HG02870 (cell line): ENCODE results near the gene HCN2.
"Not testable (repeated sequence)": the region's sequence is repeated elsewhere in the genome, so short reads cannot be mapped to it uniquely, and the experiment has no call there.

Source experiments
- ATAC-seq: cut with Tn5 transposase; IDR thresholded peaks from one replicate; pipeline ENCODE4 v1.9.1; 2021; ENCODE audit warnings: mild to moderate bottlenecking, moderate library complexity; ENCODE audit not compliant: unreplicated experiment

HCN2 gene

DNA sequence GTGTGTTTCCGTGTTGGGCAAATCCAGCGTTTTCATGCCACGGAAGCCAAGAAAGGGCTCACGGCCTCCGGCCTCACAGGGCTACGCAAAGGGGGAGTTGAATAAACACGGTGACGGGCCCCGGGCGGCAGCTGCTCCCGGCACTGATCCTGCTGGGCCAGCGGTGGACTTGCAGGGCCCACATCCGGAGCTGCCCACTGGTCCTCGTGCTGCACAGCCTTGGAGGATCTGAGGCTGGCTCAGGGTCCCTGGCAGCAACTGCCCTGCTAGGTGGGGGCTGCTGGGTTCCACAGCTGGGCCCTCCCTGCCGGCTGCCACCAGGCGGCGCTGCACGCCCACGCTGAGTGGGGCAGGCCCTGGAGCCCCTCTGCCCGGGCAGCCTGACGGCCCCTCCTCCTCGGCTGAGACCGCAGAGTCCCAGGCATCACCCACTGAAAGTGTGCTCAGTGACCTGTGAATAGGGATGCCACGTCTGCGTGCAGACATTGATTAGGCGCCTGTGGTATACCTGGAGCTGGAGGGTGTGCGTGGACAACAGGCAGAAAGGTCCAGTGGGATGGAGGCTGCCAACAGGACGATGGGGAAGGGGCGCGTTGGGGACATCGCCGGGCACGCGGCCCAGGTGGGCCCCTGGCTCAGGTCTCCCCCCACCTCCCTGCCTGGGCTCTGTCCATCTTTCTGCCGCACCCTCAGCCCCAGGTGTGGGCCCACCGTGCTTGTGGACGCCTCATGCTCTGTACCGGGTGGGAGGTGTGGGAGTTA is 5.3 kb upstream of the HCN2 start:
- no peak for ATAC-seq

GRCh38 chr19:585146-585545 is 4.5 kb upstream of the HCN2 start:
- ATAC-seq: not testable (repeated sequence)

GRCh38 chr19:585551-586110 is 4.0 kb upstream of the HCN2 start:
- ATAC-seq: no peak

- ATAC-seq: no peak
These were observed 1.5 kb upstream of the HCN2 start for GRCh38 chr19:588093-588740.

- ATAC-seq: no peak
These were observed 664 bp upstream of the HCN2 start for GRCh38 chr19:588741-589692.

- ATAC-seq: no peak
These were observed 690 bp downstream of the HCN2 start for GRCh38 chr19:590396-590745.

GRCh38 chr19:590750-591098 is 1.0 kb downstream of the HCN2 start:
- ATAC-seq: no peak

DNA sequence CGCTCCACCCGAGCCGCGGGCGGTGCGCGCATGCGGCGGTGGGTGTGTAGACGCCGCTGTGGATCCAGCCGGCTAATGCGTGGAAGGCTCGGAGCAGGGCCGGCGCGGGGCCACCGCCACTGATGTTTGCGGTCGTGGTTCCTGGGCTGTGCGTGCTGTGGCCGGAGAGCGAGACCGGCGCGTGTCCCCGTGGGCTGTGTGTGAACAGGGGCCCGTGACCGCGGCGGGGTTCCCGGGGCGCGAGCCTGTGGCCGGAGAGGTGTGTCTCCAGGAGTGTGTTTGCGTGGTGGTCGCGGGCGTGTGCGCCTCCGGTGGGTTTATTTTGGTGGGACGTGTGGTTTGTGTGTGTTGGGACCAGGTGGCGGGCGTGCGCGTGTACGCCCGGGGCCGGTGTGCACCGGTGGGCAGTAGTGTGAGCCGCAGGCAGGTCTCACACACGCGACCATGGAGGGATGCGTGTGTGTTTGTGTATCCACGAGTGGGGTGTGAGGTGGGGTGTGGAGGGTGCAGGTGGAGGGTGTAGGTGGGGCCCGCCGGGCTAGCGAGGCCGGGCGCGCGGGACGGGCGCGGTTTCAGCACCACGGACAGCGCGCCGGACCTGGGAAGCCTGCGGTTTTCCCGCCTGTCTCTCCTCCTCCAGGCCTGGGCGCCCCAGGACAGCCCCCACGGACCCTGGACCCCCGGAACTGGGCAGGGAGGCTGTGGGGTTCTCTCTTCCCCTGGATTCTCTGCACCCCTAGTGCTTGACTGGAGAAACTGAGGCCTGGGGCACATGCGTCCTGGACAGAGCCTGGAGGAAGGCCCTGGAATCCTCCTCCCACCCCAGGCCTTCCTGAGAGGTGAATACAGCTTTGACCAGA is 1.6 kb downstream of the HCN2 start:
- no peak for ATAC-seq

DNA sequence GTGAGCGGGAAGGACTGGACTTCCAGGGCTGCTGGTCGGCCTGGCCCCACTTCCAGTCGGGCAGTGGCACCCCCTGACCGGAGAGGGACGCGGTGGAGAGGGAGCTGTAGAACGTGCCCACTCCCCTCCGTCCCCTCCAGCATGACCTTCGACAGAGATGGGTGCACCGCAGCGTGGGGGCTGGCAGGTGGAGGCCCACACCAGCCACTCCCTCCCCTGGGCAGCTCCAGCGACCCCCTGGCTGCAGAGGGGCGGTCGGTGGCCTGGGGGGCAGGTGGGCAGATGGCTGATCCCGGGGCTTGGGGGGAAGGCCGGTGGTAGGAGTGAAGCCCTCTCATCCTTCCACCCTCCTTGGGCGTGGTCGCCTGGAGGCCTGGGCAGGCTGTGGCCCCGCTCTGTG is 2.4 kb downstream of the HCN2 start:
- no peak for ATAC-seq

- ATAC-seq: no peak
These were observed 3.4 kb downstream of the HCN2 start for GRCh38 chr19:593055-593454.

- no peak for ATAC-seq
These were observed 3.8 kb downstream of the HCN2 start for GRCh38 chr19:593505-593904.

- ATAC-seq: no peak
These were observed 4.7 kb downstream of the HCN2 start for GRCh38 chr19:594265-594870.

DNA sequence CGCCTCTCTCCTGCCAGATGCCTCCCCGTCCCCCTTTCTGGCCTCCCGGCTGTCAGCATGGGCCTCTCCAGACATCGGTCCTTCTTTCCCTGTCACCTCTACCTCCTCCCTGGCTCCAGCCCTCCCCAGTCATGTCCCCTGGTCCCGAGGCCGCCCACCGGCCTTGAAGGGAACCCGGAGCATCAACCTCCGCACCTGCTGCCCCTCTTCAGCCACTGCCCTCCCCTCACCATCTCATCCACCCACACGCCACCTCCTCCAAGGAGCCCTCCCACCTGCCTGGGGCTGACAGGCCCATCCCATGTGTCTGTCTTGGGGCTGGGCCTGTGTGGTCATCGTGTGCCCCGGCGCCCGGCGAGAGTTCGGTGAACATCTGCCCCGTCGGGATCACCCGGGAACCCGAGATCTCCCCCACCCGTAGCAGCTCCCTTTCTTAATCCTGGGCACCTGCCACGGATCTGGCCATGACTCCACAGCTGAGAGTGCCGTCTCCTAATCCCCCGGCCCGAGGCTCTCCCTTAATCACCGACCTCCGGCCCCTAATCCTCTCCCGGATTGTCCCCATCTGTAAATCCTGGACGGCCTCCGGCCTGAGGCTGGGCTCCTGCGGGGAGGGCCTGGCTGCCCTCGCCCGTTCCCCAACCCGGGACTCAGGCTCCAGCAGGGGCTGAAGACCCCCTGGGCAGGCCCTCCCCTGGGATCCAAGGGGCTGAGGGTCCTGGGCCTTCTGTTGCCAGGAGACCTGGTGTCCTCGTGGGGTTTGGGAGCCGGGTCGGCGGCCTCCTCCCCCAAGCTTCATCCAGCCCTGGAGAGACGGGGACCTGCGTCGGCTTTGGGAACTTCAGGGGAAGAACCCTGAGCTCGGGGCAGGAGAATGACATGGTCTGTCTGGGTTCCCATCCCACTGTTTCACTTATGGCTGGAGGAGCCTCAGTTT is 5.9 kb downstream of the HCN2 start:
- ATAC-seq: no peak

GRCh38 chr19:596263-596655 is 6.6 kb downstream of the HCN2 start:
- ATAC-seq: no peak

- no peak for ATAC-seq
These were observed 8.0 kb downstream of the HCN2 start for GRCh38 chr19:597406-598315.

DNA sequence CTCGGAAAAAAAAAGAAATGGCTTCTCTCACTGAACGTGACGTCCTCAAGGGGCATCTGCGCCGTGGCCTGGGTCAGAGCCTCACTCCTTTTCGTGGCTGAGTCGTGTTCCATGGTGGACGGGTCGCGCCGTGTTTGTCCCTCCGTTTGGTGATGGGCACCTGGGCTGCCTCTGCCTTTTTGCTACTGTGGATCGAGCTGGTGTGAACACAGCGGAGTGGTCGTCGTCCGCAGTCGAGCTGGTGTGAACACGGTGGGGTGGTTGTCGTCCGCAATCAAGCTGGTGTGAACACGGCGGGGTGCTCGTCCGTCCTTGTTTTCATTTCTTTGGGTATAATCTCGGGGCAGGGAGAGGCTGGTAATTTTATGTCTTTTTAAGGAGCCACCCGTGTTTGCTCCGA is 11.6 kb downstream of the HCN2 start:
- ATAC-seq: no peak

- no peak for ATAC-seq
These were observed 12.1 kb downstream of the HCN2 start for GRCh38 chr19:601790-602189.
